Measurements from ENCODE around the gene MICA.
"Not testable (repeated sequence)": the region's sequence is repeated elsewhere in the genome, so short reads cannot be mapped to it uniquely, and the experiment has no call there.

Gene MICA

DNA sequence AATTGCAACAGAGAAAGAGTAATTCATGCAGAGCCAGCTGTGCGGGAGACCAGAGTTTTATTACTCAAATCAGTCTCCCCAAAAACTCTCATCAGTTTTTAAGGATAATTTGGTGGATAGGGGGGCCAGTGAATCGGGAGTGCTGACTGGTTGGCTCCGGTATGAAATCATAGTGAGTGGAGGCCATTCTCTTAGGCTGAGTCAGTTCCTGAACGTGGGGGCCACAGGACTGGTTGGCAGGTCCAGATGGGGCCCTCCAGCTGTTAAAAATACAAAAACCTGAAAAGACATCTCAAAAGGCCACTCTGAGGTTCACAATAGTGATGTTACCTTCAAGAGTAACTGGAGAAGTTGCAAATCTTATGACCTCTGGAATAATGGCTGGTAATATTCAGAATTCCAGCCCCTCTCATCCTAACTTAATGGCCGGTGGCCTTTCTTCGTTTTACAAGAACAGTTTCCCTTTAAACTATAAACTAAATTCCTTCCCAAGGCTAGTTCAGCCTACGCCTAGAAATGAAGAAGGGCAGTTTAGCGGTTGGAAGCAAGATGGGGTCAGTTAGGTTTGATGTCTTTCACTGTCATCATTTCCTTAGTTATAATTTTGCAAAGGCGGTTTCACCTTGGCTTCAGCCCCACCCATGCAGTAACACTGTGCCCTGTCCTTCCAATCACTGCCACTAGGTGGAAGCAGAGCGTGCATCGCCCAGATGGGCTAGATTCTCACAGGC lies 6.8 kb upstream of the MICA start:
- peak; percentile 73 for DNase-seq (ENCODE audit: extremely low spot score)
- TF ChIP-seq, protein P1, sequence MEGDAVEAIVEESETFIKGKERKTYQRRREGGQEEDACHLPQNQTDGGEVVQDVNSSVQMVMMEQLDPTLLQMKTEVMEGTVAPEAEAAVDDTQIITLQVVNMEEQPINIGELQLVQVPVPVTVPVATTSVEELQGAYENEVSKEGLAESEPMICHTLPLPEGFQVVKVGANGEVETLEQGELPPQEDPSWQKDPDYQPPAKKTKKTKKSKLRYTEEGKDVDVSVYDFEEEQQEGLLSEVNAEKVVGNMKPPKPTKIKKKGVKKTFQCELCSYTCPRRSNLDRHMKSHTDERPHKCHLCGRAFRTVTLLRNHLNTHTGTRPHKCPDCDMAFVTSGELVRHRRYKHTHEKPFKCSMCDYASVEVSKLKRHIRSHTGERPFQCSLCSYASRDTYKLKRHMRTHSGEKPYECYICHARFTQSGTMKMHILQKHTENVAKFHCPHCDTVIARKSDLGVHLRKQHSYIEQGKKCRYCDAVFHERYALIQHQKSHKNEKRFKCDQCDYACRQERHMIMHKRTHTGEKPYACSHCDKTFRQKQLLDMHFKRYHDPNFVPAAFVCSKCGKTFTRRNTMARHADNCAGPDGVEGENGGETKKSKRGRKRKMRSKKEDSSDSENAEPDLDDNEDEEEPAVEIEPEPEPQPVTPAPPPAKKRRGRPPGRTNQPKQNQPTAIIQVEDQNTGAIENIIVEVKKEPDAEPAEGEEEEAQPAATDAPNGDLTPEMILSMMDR (IDR thresholded peaks at IDR 0.05; ENCODE audit: control extremely low read depth, extremely low read depth, low read depth, missing control alignments): peak; percentile 75
- ChIA-PET POLR2A (no interaction called here), CTCF (interaction anchor here (0.8 to 5.8 kb wide), 11 partner anchors 10 to 259 kb away, joined by 3 to 59 read pairs (median 3); no protein-coding TSS in a partner anchor)

DNA sequence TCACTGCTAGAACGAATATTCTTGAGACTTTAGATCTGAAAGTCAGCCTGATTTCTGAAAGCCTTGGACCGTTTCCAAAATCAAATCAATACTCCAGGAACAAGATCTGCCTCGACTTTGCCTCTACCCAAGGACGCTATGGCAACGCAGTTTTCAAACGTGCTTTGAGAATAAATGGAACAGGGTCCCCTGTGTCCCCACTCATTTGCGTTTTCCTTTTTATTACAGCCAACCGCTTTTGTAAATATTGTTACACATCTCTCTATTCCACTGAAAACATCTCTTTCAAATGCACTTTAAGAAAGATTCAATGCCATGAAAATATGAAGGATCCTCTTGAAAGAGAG lies 6.3 kb upstream of the MICA start:
- CTCF ChIA-PET: interaction anchor here (0.8 to 5.8 kb wide), 11 partner anchors 10 to 260 kb away, joined by 3 to 59 read pairs (median 3); no protein-coding TSS in a partner anchor
- DNase-seq (ENCODE audit: extremely low spot score); POLR2A ChIA-PET: not testable (repeated sequence)

DNA sequence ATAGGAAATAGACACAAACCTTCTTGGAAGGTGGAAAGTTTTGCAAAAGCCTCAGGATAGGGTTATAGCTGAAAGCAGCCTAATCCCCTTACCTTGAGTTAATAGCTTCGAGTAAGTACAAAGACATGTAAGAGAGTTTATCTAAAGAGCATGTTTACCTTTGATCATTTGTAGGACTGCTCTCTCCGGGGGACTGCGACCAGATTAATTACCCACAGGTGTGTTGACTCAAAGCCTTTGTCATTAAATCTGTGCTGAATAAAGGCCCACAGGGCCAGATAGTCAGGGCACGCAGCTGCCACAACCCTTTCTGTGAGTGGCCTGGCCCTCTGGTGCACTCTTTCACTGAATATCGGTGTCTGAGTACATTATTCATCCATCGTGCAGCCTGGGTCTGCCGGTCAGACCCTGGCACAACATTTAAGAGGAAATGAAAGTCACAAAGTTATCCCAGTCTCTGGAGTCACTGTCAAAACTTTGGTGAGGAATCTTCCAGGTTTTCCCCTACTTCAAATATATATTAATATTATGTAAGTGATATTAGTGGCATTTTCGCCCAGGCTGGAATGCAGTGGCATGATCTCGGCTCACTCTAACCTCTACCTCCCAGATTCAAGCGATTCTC lies 5.4 kb upstream of the MICA start:
- no peak for DNase-seq (ENCODE audit: extremely low spot score)
- TF ChIP-seq, protein P1 (IDR thresholded peaks at IDR 0.05; ENCODE audit: control extremely low read depth, extremely low read depth, low read depth, missing control alignments): no peak
- CTCF ChIA-PET: interaction anchor here (0.8 to 5.8 kb wide), 18 partner anchors 9 to 261 kb away, joined by 3 to 59 read pairs (median 4); no protein-coding TSS in a partner anchor
- POLR2A ChIA-PET: interaction anchor here (0.6 kb wide), 1 partner anchor 130 kb away, joined by 4 read pairs; no protein-coding TSS in a partner anchor

DNA sequence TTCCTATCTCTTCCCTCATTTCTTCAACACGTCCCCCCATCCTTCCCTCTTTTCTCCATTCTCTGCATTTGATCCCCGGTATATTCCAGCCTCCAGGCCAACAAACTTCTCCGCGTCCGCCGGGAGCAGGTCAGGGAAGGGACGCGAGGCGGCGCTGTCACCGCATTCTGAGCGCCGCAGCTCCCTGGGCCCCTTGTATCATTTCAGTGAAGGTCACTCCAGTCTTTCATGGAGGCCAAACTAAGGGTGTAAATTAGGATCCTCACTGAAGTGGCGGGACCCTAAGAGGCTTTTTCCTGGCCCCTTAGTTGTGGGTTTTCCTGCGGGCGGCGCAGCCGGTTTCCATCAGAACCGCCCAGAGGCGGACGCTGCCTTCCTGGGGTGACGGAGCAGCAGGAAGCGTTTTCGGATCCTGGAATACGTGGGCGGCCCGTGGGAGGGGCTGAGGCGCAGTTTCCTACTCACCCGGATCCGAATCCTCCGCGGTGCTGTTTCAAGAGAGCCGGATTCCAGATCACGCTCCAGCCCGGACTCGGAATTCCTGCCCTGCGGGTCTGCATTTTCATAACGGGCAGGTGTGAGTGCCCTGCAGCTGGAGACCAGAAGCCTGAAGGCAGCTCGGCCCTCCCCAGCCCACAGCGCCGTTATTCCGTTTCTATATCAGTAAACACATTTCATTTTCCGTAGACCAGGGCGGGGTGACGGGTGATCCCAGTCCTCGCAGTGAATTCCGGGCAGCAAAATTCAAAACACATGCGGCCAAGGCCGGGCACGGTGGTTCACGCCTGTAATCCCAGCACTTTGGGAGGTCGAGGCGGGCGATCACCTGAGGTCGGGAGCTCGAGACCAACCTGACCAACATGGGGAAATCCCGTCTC lies 3.6 kb upstream of the MICA start:
- POLR2A ChIA-PET: interaction anchor here (0.7 to 1.1 kb wide), 3 partner anchors 50 to 1678 kb away, joined by 3 to 5 read pairs (median 4); no protein-coding TSS in a partner anchor
- TF ChIP-seq, protein P1 (IDR thresholded peaks at IDR 0.05; ENCODE audit: control extremely low read depth, extremely low read depth, low read depth, missing control alignments): peak; percentile 94
- CTCF ChIA-PET: interaction anchor here (0.7 to 5.8 kb wide), 18 partner anchors 16 to 320 kb away, joined by 3 to 59 read pairs (median 4); no protein-coding TSS in a partner anchor
- peak; percentile 71 for DNase-seq (ENCODE audit: extremely low spot score)

DNA sequence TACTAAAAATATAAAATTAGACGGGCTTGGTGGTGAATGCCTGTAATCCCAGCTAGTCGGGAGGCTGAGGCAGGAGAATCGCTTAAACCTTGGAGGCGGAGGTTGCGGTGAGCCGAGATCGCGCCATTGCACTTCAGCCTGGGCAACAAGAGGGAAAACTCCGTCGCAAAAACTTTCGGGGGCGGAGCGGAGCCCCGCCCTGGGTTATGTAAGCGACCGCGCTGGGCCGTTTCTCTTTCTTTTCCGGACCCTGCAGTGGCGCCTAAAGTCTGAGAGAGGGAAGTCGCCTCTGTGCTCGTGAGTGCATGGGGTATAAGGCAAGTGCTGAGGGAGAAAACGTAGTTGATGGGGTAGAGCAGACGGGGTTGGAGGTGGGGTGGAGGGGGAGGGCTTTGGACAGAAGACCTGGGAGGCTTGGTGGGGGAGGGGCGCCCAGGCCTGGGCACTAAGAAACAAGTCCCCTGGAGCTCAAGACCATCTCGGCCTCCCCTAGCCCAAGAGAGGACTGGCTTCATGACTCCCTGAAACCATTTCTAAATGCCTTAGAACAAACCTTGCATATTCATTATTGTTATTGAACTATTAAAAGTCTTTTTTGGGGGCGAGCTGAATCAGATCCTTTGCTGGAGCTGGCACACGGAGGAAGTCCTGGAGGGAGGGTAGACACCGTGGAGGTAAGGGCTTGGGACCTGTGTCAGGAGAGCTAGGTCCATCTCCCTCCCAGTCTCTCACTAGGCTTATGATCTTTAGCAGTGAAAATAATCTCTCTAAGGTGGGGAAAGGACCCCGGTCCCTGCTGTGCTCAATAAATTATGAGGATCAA lies 2.7 kb upstream of the MICA start:
- POLR2A ChIA-PET: interaction anchor here (0.7 to 1.1 kb wide), 2 partner anchors 62 to 1679 kb away, joined by 4 to 5 read pairs; no protein-coding TSS in a partner anchor
- CTCF ChIA-PET: interaction anchor here (0.8 to 5.8 kb wide), 12 partner anchors 20 to 321 kb away, joined by 3 to 59 read pairs (median 4); no protein-coding TSS in a partner anchor
- TF ChIP-seq, protein P1 (IDR thresholded peaks at IDR 0.05; ENCODE audit: control extremely low read depth, extremely low read depth, low read depth, missing control alignments): no peak
- peak; percentile 71 for DNase-seq (ENCODE audit: extremely low spot score)

DNA sequence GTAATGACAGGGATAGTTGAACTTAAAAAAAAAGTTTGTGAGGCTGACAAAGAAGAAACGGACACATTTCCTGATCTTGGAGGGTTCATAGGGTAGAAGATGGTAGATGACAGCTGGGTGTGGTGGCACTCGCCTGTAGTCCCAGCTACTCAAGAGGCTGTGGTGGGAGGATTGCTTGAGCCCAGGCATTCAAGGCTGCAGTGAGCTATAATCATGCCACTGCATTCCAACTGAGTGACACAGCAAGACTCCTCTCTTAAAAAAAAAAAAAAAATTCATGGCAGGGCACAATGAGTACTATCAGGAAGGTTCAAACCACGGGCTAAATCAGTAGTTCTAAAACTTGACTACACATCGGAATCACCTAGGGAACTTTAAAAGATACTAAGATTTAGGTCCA lies 2.0 kb upstream of the MICA start:
- CTCF ChIA-PET: interaction anchor here (0.8 to 5.8 kb wide), 8 partner anchors 21 to 321 kb away, joined by 3 to 59 read pairs (median 4); no protein-coding TSS in a partner anchor
- POLR2A ChIA-PET: interaction anchor here (1.1 kb wide), 1 partner anchor 61 kb away, joined by 5 read pairs; no protein-coding TSS in a partner anchor
- DNase-seq (ENCODE audit: extremely low spot score): no peak
- TF ChIP-seq, protein P1 (IDR thresholded peaks at IDR 0.05; ENCODE audit: control extremely low read depth, extremely low read depth, low read depth, missing control alignments): no peak
